Measurements from ENCODE around the gene MYO1A. TPM values are rescaled to one million over a fixed set of nuclear protein-coding genes. Genes with fewer than 3 reads are reported as not detected.

Gene MYO1A
- polyA plus RNA-seq = not detected in 2 replicates

DNA sequence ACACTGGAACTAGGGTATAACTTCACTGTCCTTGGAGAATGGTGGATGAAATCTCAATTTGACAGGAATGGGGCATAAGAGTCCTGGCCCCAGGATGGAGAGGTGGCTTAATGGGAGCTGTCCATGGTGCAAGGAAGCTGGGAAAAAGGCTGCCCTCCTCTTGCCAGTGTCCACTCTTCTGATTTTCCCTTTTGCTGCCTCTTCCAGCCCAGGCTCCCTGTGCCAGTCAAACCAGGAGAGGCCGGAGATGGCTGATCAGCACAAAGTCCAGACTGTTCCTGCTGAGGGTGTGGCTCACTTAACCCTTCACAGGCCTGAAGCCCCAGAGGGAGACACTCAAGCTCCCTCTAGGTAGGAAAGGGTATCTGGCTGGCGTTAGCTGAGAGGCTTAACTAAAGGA lies at the start of gene MYO1A:
Gene MYO1A (minus strand): TSS at position 240 of the 400 bp plus-strand sequence. CDS start 1,806 bp downstream, outside the sequence.

DNA sequence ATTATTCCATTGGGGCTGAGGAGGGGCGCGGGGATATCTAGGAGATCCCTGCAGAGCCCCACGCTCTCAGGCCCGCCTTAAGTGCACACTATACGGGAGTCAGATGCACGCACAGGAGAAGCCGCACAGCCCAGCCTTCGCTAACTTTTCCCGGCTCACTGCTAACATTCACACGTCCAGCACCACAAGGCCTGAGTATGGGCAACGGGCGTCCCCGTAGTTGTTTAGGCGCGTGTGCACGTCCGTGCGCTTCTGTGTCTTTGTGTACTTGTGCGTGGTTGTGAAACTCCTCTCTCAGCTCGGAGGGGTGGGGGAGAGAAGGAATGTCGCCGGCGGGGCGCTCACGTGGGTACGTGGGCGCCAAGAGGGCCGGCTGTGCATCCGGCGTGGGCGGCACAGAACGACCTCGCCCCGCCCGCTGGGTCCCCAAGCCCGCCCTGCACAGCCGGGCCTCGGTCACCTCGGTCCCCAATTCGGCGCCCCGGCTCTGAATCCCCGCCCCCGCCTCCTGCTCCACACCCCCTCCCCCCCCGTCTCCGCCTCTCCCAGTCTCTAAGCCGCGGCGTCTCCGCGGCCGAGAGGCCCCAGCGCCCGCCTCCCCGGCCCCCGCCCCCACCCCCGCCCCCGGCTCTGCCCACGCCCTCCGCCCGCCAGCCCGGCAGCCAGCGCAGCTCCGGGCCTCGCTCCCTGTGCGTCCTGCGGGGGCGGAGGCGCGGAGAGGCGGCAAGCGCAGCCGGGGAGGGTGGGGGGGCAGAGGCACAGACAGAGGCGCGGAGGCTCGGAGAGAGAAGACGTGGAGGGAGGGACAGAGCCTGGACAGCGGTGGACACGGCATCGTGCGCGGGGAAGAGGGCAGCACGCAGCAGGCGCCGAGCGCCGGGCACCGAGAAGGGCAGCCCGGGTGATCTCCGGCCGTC lies 38.7 kb upstream of the MYO1A start, which contains the start of gene NAB2:
Gene NAB2 (plus strand): TSS at position 761 of the 917 bp plus-strand sequence. CDS start 158 bp downstream, outside the sequence.

DNA sequence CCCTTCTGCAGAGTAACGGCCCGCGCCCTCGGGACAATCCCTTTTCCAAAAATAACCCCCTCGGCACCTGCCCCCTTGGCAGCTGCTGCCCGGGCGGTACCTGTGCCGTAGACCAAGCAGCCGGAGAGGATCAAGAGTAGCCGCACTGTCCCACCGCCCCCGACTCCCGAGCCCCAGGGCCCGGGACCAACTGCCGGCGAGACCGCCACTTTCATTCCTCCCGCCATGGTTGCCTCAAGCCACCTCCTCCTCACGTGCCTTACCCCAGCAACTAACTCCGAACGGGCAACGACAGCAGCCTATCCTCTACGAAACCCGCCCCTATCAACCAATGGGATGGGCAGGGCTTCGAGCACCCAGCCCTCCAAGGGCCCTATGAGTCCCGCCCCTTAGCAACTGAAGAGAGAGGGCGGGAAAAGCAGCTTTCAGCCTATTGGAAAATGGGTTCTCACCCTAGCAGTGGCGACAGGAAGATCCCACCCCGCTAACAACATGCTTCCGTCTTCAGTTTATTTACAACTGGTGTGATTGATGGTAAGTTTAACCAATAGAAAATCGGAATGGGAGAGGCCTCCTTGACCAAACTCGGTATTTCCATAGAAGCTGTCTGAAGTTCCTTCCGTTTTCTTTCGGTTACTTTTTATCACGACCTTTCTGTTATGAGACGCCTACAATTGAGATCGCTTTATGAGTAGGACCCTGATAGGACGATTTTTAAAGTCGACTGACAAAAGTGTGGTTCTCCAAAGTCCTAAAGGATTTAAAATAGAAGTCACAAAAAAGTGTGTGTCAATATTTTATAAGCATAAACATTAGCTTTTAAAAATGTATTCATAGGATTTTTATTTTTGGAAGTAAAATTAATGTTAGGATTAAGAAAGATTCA lies 28.8 kb upstream of the MYO1A start, which contains the start of gene NEMP1:
Gene NEMP1 (minus strand): TSS at position 273 of the 886 bp plus-strand sequence. CDS start 46 bp downstream, at position 227.

DNA sequence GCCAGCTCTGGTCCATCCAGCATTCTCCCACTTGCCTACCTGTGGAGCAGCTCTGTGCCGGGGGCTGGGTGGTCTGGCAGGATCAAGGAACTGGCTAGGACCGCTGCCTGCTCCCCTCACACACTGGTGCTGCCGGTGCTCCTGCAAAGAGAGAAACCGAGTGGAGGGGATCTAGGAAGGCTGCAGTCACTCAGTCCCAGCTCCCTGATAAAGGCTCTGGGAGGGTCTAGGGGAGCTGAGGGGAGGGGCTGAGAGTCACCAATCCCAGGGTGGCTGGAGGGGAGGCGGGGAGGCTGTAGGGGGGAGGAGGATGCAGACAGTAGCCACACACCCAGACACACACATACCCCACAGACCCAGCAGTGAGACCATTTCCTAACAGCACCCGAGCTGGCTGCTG lies 33.6 kb downstream of the MYO1A start, which contains the start of gene TAC3:
Gene TAC3 (minus strand): TSS at position 182 of the 400 bp plus-strand sequence. CDS start 732 bp downstream, outside the sequence.

DNA sequence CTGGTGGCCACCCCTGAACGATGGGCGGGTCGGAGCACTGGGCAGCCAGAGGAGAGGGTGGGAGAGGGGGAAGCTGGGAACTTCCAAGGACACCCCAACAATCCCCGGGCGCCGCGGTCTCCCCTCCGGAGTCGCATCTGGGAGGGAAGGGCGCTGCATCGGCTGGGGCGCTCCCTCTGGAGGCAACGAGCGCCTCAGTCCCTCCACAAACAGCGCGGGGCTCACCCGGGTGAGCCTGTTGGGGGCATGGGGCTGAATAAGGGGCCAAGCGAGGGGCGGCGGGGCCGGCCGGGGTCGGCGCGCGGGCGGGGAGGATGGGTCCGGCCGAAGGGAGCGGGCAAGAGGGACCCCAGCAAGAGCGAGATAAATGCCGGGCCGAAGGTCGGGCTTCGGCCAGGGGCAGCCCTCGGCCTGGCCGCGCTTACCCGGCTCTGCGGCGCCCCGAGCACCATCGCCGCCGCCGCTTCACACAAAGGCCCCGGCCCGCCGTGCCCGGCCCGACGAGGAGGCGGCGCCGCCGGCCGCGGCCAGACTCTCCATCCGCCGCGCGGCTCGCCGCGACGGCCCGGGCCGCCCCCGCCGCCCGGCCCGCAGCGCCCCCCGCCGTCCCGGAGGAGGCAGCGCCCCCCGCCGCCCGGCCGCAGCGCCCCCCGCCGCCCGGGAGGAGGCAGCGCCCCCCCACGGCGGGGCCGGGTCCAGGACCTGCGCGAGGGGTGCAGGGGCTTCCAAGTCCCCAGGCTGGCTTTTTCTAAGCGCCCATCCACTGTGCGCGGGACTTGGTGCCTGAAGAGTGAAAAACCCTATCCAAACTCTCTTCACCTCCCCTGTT lies 43.7 kb downstream of the MYO1A start, which contains the start of gene ZBTB39:
Gene ZBTB39 (minus strand): TSS at position 567 of the 829 bp plus-strand sequence. CDS start 1,629 bp downstream, outside the sequence.

Other genes with a start within 250 kb of the MYO1A start
- gene SDR9C7, start 115.7 kb downstream of the MYO1A start, polyA plus RNA-seq = 0.54 TPM in 1 of 2 replicates, not detected in the other
- not detected in 2 replicates for gene RDH16, start 92.5 kb downstream of the MYO1A start, polyA plus RNA-seq
- gene ZBTB39, start 43.6 kb downstream of the MYO1A start, polyA plus RNA-seq = 0.34 and 0.89 TPM in 2 replicates
- not detected in 2 replicates for gene TAC3, start 33.6 kb downstream of the MYO1A start, polyA plus RNA-seq
- gene NEMP1, start 28.7 kb upstream of the MYO1A start, polyA plus RNA-seq = 1.6 and 2.2 TPM in 2 replicates
- 0.76 and 2.1 TPM in 2 replicates for gene NAB2, start 39.0 kb upstream of the MYO1A start, polyA plus RNA-seq
- gene STAT6, start 61.2 kb upstream of the MYO1A start, polyA plus RNA-seq = 1.5 TPM in 1 of 2 replicates, not detected in the other
- gene LRP1, start 78.4 kb upstream of the MYO1A start, polyA plus RNA-seq = 6.2 and 8.6 TPM in 2 replicates
- gene LRP1-AS, start 97.5 kb upstream of the MYO1A start, polyA plus RNA-seq = not detected in 2 replicates
- gene NXPH4, start 166.7 kb upstream of the MYO1A start, polyA plus RNA-seq = 0.93 TPM in 1 of 2 replicates, not detected in the other
- gene SHMT2, start 179.6 kb upstream of the MYO1A start, polyA plus RNA-seq = 3.2 and 3.9 TPM in 2 replicates
- gene STAC3, start 201.1 kb upstream of the MYO1A start, polyA plus RNA-seq = 0.59 and 0.99 TPM in 2 replicates

All from Purkinje cell (primary cell).